ENCODE measurements around the gene CPTP.

CPTP gene

GRCh38 chr1:1285102-1285571, 39.5 kb upstream of the CPTP start:
- peaks cover 3% of the 10 kb centered on the region for H3K4me1 ChIP-seq
- no peaks in the 10 kb centered on the region for H3K9me3 ChIP-seq
- no peaks in the 10 kb centered on the region for H3K36me3 ChIP-seq
- peak; percentile 17 for DNase-seq
- H3K27me3 ChIP-seq, result peaks cover 9% of the 10 kb centered on the region
- no peak overlapping the region for H3K4me3 ChIP-seq (ENCODE audit: low read depth, low read length)
- TF ChIP-seq CTCF (IDR thresholded peaks at IDR 0.05; ENCODE audit: low read depth, low read length), result no peak

GRCh38 chr1:1285611-1286311, 38.8 kb upstream of the CPTP start:
- Histone ChIP-seq H3K4me1 (peaks cover 9% of the 10 kb centered on the region), H3K36me3 (no peaks in the 10 kb centered on the region), H3K4me3 (ENCODE audit: low read depth, low read length) (no peak overlapping the region), H3K9me3 (no peaks in the 10 kb centered on the region), H3K27me3 (peaks cover 14% of the 10 kb centered on the region)
- TF ChIP-seq CTCF (IDR thresholded peaks at IDR 0.05; ENCODE audit: low read depth, low read length), result no peak
- DNase-seq, result peak; percentile 31

- peaks cover 18% of the 10 kb centered on the region for H3K4me1 ChIP-seq
- no peak overlapping the region for H3K4me3 ChIP-seq (ENCODE audit: low read depth, low read length)
Observed at GRCh38 chr1:1286313-1287261, 38.0 kb upstream of the CPTP start.

GRCh38 chr1:1287288-1288110, 37.1 kb upstream of the CPTP start:
- H3K36me3 ChIP-seq, result peaks cover under 1% of the 10 kb centered on the region; the same call in 1 of the 2 replicates
- H3K4me3 ChIP-seq (ENCODE audit: low read depth, low read length), result no peak overlapping the region
- TF ChIP-seq CTCF (IDR thresholded peaks at IDR 0.05; ENCODE audit: low read depth, low read length), result no peak
- H3K27me3 ChIP-seq, result peaks cover 14% of the 10 kb centered on the region
- H3K9me3 ChIP-seq, result no peaks in the 10 kb centered on the region
- peak; percentile 29 for DNase-seq
- peaks cover 19% of the 10 kb centered on the region for H3K4me1 ChIP-seq

More at GRCh38 chr1:1286313-1287261, 38.0 kb upstream of the CPTP start:
- peak; percentile 19 for DNase-seq
- peaks cover 14% of the 10 kb centered on the region for H3K27me3 ChIP-seq
- no peaks in the 10 kb centered on the region for H3K36me3 ChIP-seq
- TF ChIP-seq CTCF (IDR thresholded peaks at IDR 0.05; ENCODE audit: low read depth, low read length), result no peak
- no peaks in the 10 kb centered on the region for H3K9me3 ChIP-seq

- peaks cover 23% of the 10 kb centered on the region for H3K36me3 ChIP-seq
- H3K4me1 ChIP-seq, result peaks cover 19% of the 10 kb centered on the region
- no peaks in the 10 kb centered on the region for H3K9me3 ChIP-seq
- TF ChIP-seq CTCF (IDR thresholded peaks at IDR 0.05; ENCODE audit: low read depth, low read length), result peak; percentile 71
- DNase-seq, result peak; percentile 92
- no peak overlapping the region for H3K4me3 ChIP-seq (ENCODE audit: low read depth, low read length)
- H3K27me3 ChIP-seq, result peaks cover 14% of the 10 kb centered on the region
Observed at GRCh38 chr1:1290238-1290731, 34.3 kb upstream of the CPTP start.

Data from BE2C (cell line).